Lung (tissue), 12 donors: ENCODE results near the gene SLC35B2. TPM values are rescaled to one million over a fixed set of nuclear protein-coding genes. Genes with fewer than 3 reads are reported as not detected.

Experiments
- ATAC-seq: fragments of 200-7000 bp; cut with Tn5 transposase; one replicate; pipeline ENCODE4 v1.9.1; 2020; ENCODE audit warnings: moderate number of reproducible peaks; ENCODE audit not compliant: insufficient read depth, low FRiP score
- DNase-seq, 3 donors: peaks; one replicate each; pipeline ENCODE4 v3.0.0-alpha.2; 2013 to 2017
- H3K27ac ChIP-seq, 2 donors: one replicate each; pipeline ENCODE4 v1.5.1; 2013; ENCODE audit warnings: mild to moderate bottlenecking in 2 of 2, moderate library complexity in 2 of 2, control low read depth in 1 of 2, inconsistent platforms in 1 of 2, low read depth in 1 of 2, low read length in 1 of 2
- H3K27me3 ChIP-seq, 3 donors: one replicate each; pipeline ENCODE4 v1.5.1; 2013; ENCODE audit warnings: low read length in 2 of 3; ENCODE audit not compliant: control insufficient read depth in 3 of 3, insufficient read depth in 3 of 3
- H3K36me3 ChIP-seq, 4 donors: one replicate each; pipeline ENCODE4 v1.5.1; 2013; ENCODE audit warnings: low read length in 4 of 4, mild to moderate bottlenecking in 1 of 4, moderate library complexity in 1 of 4; ENCODE audit not compliant: control insufficient read depth in 4 of 4, insufficient read depth in 4 of 4
- H3K4me1 ChIP-seq, 5 donors: one replicate each; pipeline ENCODE4 v1.5.1; 2013; ENCODE audit warnings: low read length in 5 of 5, mild to moderate bottlenecking in 2 of 5, moderate library complexity in 1 of 5; ENCODE audit not compliant: control insufficient read depth in 5 of 5, insufficient read depth in 5 of 5
- H3K4me3 ChIP-seq: one replicate; pipeline ENCODE4 v1.5.1; 2013; ENCODE audit warnings: mild to moderate bottlenecking, control low read depth, moderate library complexity
- H3K9ac ChIP-seq, 2 donors: one replicate each; pipeline ENCODE4 v1.5.1; 2013; ENCODE audit warnings: low read length in 2 of 2, control low read depth in 1 of 2; ENCODE audit not compliant: insufficient read depth in 1 of 2
- H3K9me3 ChIP-seq, 4 donors: one replicate each; pipeline ENCODE4 v1.5.1; 2013; ENCODE audit warnings: low read length in 3 of 4, mild to moderate bottlenecking in 1 of 4, moderate library complexity in 1 of 4; ENCODE audit not compliant: control insufficient read depth in 4 of 4, insufficient read depth in 3 of 4
- WGBS, 2 donors: extraction: QIAGEN DNeasy Blood & Tissue Kit; methylation state at CpG; one replicate each; pipeline ENCODE4 v1.1.7; 2013; 5-methylcytosine and 5-hydroxymethylcytosine counted together
- polyA plus RNA-seq, 2 donors: library from polyadenylated mRNA; stranded (reverse); fragments of 200-250 nt; gene quantifications; one replicate each; pipeline ENCODE4 v1.2.1, GENCODE V29; 2013
- total RNA-seq, 2 donors: library from RNA; depleted of rRNA in 1 of 2; stranded (reverse); fragments of >200 nt in 1 of 2; gene quantifications; one replicate each; pipeline ENCODE4 v1.2.1, GENCODE V29; 2014 to 2021
- TF ChIP-seq, protein P1 (sequence below): IDR thresholded peaks from 2 replicates; pipeline ENCODE4 v1.5.1; 2012; ENCODE audit warnings: mild to moderate bottlenecking; ENCODE audit errors: control extremely low read depth, extremely low read depth
- donor health status: control.
- donor health status: control.
- donor health status: Bipolar disorder and iron deficiency.
- donor health status: healthy.
- donor health status: DM: yes; HTN: yes; CAD: no.

SLC35B2 gene
- total and polyA plus RNA-seq, 4 donors = 15.0 to 44.4 (median 34.9) TPM

GRCh38 chr6:44270526-44271405 is 13.4 kb upstream of the SLC35B2 start:
- TF ChIP-seq, protein P1, sequence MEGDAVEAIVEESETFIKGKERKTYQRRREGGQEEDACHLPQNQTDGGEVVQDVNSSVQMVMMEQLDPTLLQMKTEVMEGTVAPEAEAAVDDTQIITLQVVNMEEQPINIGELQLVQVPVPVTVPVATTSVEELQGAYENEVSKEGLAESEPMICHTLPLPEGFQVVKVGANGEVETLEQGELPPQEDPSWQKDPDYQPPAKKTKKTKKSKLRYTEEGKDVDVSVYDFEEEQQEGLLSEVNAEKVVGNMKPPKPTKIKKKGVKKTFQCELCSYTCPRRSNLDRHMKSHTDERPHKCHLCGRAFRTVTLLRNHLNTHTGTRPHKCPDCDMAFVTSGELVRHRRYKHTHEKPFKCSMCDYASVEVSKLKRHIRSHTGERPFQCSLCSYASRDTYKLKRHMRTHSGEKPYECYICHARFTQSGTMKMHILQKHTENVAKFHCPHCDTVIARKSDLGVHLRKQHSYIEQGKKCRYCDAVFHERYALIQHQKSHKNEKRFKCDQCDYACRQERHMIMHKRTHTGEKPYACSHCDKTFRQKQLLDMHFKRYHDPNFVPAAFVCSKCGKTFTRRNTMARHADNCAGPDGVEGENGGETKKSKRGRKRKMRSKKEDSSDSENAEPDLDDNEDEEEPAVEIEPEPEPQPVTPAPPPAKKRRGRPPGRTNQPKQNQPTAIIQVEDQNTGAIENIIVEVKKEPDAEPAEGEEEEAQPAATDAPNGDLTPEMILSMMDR = no peak
- DNase-seq = peak in 1 of 3 donors; percentile 21
- Histone ChIP-seq H3K9ac (no peak overlapping the region), H3K27ac (no peak overlapping the region), H3K36me3 (no peaks in the 10 kb centered on the region), H3K9me3 (peaks cover 0 to 4% (median 0%) of the 10 kb centered on the region in 4 donors), H3K27me3 (peaks cover 0 to 45% (median 28%) of the 10 kb centered on the region in 3 donors), H3K4me1 (peaks cover 0 to 3% (median 0%) of the 10 kb centered on the region in 5 donors), H3K4me3 (no peak overlapping the region)
- ATAC-seq = no peak
- 2% methylated on average over 38 to 88 of the region's 90 CpGs for WGBS, 2 donors

GRCh38 chr6:44269921-44270525 is 12.7 kb upstream of the SLC35B2 start, which contains the start of gene TMEM151B:
Gene TMEM151B (plus strand): TSS chr6:44270450. CDS start chr6:44270743, 293 bp downstream.
- WGBS, 2 donors = 17 to 23% methylated on average over 16 to 29 of the region's 29 CpGs
- ATAC-seq (no peak), DNase-seq (no peak)
- Histone ChIP-seq H3K4me3 (no peak within 1 kb of the TSS), H3K4me1 (no peaks in the 10 kb centered on the region), H3K27me3 (peaks cover 0 to 45% (median 28%) of the 10 kb centered on the region in 3 donors), H3K36me3 (no peaks in the 10 kb centered on the region), H3K9me3 (peaks cover 0 to 4% (median 0%) of the 10 kb centered on the region in 4 donors), H3K27ac (no peak within 1 kb of the TSS), H3K9ac (no peak within 1 kb of the TSS)
- TF ChIP-seq, protein P1 = no peak

DNA sequence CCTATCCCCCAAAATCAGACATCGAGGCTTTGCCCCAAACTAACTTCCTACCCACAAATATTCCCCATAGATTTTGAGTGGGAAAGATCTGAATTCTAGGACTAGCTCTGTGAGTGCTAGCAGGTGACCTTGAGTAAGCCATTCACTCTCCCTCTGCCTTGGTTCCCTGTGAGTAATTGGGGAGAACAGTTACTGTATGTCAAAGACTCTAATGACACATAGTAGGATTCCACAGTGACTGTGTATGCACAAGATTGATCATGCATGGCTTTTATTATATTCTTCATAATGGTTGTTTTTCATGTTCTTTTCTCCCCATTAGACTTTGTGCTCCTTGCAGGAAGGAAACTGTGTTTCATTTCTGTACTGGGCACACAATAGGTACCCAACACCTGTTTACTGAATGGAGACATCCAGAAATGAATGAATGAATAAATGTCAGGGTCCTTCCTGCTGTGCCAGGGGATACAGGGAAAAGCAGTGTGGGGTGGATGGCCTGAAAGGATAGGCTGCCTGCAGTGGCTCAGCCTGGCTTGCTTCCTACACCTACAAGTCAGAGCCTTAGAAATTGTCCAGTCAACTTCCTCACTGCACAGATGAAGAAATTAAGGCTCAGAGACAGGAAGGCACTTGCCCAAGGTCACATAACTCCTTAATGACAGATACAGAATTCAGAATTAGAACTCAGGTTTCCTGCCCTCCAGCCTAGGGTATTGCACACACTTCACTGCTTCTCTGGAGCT is 12.0 kb upstream of the SLC35B2 start:
- peaks cover 0 to 4% (median 0%) of the 10 kb centered on the region in 4 donors for H3K9me3 ChIP-seq
- 81 to 86% methylated on average over 1 of the region's 1 CpG for WGBS, 2 donors
- DNase-seq (no peak), ATAC-seq (no peak)
- H3K4me1 ChIP-seq = peaks cover 0 to 4% (median under 1%) of the 10 kb centered on the region in 5 donors
- no peak overlapping the region for H3K27ac ChIP-seq
- H3K4me3 ChIP-seq = no peak overlapping the region
- TF ChIP-seq, protein P1 = no peak
- peaks cover 0 to 45% (median 28%) of the 10 kb centered on the region in 3 donors for H3K27me3 ChIP-seq
- H3K36me3 ChIP-seq = no peaks in the 10 kb centered on the region
- no peak overlapping the region for H3K9ac ChIP-seq
